Vagina (tissue), 2 donors: ENCODE measurements around the gene C12orf57. TPM values are rescaled to one million over a fixed set of nuclear protein-coding genes. Genes with fewer than 3 reads are reported as not detected.

Experiments
- DNase-seq, 2 donors: peaks; one replicate each; pipeline ENCODE4 v3.0.0-alpha.2; 2017; ENCODE audit errors: extremely low spot score in 2 of 2
- H3K27ac ChIP-seq: fragments of 200-600 bp; sonication (generic); one replicate; pipeline ENCODE4 v1.5.1; 2019
- H3K27me3 ChIP-seq: fragments of 200-600 bp; sonication (generic); one replicate; pipeline ENCODE4 v1.5.1; 2019
- H3K36me3 ChIP-seq, 2 donors: fragments of 200-600 bp; sonication (generic); one replicate each; pipeline ENCODE4 v1.5.1; 2017 to 2019
- H3K4me1 ChIP-seq: fragments of 200-600 bp; sonication (generic); one replicate; pipeline ENCODE4 v1.5.1; 2019
- H3K4me3 ChIP-seq, 2 donors: fragments of 200-600 bp; sonication (generic); 1 replicate in 1 of 2; 2 replicates in 1 of 2; pipeline ENCODE4 v1.5.1; 2016 to 2019
- H3K9me3 ChIP-seq: fragments of 200-600 bp; sonication (generic); one replicate; pipeline ENCODE4 v1.5.1; 2019
- POLR2A ChIP-seq, 2 donors: fragments of 450-650 bp; IDR thresholded peaks; one replicate each; pipeline ENCODE4 v1.6.1; 2017; ENCODE audit warnings: antibody characterized with exemption in 2 of 2, mild to moderate bottlenecking in 2 of 2, moderate library complexity in 2 of 2
- POLR2AphosphoS5 ChIP-seq, 2 donors: sonication (generic); formaldehyde crosslinking; IDR thresholded peaks; one replicate each; pipeline ENCODE4 v1.9.0; 2017; ENCODE audit warnings: antibody characterized with exemption in 2 of 2, mild to moderate bottlenecking in 2 of 2, low read depth in 1 of 2; ENCODE audit not compliant: insufficient read depth in 1 of 2
- intact Hi-C: fragments of 100-400 bp; cut with DNase I; formaldehyde crosslinking; loops from one replicate; pipeline ENCODE4 v1.15.1; 2023
- total RNA-seq: library from RNA; depleted of rRNA; stranded (reverse); fragments of >200 nt; gene quantifications from one replicate; pipeline ENCODE4 v1.2.3, GENCODE V29; 2016
- TF ChIP-seq, protein P1 (sequence below), 3 experiments: fragments of 450-650 bp in 2 of 3; fragments of 200-600 bp in 1 of 3; sonication (generic) in 1 of 3; IDR thresholded peaks; one replicate each; pipeline ENCODE4 v1.5.1; 2017 to 2019; ENCODE audit warnings: antibody characterized with exemption in 3 of 3, mild to moderate bottlenecking in 2 of 3, moderate library complexity in 2 of 3

The C12orf57 gene
- total RNA-seq, 1 donor from 2014 or later = 760 TPM

DNA sequence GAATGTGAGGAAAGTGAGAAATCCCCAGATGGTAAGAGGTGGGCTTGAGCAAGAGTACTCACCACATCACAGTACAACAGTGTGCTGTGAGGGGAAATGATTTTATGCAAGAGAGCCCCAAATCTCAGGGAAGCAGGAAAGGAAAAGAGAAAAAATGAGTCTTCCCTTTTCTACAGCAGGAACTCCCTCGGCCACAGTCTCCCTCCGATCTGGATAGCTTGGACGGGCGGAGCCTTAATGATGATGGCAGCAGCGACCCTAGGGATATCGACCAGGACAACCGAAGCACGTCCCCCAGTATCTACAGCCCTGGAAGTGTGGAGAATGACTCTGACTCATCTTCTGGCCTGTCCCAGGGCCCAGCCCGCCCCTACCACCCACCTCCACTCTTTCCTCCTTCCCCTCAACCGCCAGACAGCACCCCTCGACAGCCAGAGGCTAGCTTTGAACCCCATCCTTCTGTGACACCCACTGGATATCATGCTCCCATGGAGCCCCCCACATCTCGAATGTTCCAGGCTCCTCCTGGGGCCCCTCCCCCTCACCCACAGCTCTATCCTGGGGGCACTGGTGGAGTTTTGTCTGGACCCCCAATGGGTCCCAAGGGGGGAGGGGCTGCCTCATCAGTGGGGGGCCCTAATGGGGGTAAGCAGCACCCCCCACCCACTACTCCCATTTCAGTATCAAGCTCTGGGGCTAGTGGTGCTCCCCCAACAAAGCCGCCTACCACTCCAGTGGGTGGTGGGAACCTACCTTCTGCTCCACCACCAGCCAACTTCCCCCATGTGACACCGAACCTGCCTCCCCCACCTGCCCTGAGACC, 8.2 kb upstream of the C12orf57 start:
- Histone ChIP-seq H3K4me1 (peaks cover 67% of the 10 kb centered on the region), H3K9me3 (no peaks in the 10 kb centered on the region), H3K4me3 (no peak overlapping the region), H3K27me3 (no peaks in the 10 kb centered on the region), H3K36me3 (peaks cover 0 to 25% of the 10 kb centered on the region in 2 donors), H3K27ac (peak overlapping the region; percentile 34)
- DNase-seq = no peak
- intact Hi-C loops = no loop called here
- TF ChIP-seq POLR2AphosphoS5 (IDR thresholded peaks at IDR 0.05; ENCODE audit: insufficient read depth in 1 of 2, low read depth in 1 of 2) = no peak
- TF ChIP-seq POLR2A (IDR thresholded peaks at IDR 0.05) = no peak
- TF ChIP-seq, protein P1, sequence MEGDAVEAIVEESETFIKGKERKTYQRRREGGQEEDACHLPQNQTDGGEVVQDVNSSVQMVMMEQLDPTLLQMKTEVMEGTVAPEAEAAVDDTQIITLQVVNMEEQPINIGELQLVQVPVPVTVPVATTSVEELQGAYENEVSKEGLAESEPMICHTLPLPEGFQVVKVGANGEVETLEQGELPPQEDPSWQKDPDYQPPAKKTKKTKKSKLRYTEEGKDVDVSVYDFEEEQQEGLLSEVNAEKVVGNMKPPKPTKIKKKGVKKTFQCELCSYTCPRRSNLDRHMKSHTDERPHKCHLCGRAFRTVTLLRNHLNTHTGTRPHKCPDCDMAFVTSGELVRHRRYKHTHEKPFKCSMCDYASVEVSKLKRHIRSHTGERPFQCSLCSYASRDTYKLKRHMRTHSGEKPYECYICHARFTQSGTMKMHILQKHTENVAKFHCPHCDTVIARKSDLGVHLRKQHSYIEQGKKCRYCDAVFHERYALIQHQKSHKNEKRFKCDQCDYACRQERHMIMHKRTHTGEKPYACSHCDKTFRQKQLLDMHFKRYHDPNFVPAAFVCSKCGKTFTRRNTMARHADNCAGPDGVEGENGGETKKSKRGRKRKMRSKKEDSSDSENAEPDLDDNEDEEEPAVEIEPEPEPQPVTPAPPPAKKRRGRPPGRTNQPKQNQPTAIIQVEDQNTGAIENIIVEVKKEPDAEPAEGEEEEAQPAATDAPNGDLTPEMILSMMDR (IDR thresholded peaks at IDR 0.05) = no peak

DNA sequence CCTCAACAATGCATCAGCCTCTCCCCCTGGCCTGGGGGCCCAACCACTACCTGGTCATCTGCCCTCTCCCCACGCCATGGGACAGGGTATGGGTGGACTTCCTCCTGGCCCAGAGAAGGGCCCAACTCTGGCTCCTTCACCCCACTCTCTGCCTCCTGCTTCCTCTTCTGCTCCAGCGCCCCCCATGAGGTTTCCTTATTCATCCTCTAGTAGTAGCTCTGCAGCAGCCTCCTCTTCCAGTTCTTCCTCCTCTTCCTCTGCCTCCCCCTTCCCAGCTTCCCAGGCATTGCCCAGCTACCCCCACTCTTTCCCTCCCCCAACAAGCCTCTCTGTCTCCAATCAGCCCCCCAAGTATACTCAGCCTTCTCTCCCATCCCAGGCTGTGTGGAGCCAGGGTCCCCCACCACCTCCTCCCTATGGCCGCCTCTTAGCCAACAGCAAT, 7.6 kb upstream of the C12orf57 start:
- DNase-seq = no peak
- Histone ChIP-seq H3K9me3 (no peaks in the 10 kb centered on the region), H3K36me3 (peaks cover 0 to 25% of the 10 kb centered on the region in 2 donors), H3K27ac (peak overlapping the region; percentile 94), H3K4me1 (peaks cover 61% of the 10 kb centered on the region), H3K27me3 (no peaks in the 10 kb centered on the region), H3K4me3 (no peak overlapping the region)
- no peak for TF ChIP-seq POLR2AphosphoS5 (IDR thresholded peaks at IDR 0.05; ENCODE audit: insufficient read depth in 1 of 2, low read depth in 1 of 2)
- TF ChIP-seq POLR2A (IDR thresholded peaks at IDR 0.05) = no peak
- TF ChIP-seq, protein P1 (IDR thresholded peaks at IDR 0.05) = no peak
- intact Hi-C loops = no loop called here

DNA sequence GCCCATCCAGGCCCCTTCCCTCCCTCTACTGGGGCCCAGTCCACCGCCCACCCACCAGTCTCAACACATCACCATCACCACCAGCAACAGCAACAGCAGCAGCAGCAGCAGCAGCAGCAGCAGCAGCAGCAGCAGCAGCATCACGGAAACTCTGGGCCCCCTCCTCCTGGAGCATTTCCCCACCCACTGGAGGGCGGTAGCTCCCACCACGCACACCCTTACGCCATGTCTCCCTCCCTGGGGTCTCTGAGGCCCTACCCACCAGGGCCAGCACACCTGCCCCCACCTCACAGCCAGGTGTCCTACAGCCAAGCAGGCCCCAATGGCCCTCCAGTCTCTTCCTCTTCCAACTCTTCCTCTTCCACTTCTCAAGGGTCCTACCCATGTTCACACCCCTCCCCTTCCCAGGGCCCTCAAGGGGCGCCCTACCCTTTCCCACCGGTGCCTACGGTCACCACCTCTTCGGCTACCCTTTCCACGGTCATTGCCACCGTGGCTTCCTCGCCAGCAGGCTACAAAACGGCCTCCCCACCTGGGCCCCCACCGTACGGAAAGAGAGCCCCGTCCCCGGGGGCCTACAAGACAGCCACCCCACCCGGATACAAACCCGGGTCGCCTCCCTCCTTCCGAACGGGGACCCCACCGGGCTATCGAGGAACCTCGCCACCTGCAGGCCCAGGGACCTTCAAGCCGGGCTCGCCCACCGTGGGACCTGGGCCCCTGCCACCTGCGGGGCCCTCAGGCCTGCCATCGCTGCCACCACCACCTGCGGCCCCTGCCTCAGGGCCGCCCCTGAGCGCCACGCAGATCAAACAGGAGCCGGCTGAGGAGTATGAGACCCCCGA, 7.0 kb upstream of the C12orf57 start:
- Histone ChIP-seq H3K27me3 (no peaks in the 10 kb centered on the region), H3K36me3 (peaks cover 0 to 25% of the 10 kb centered on the region in 2 donors), H3K9me3 (no peaks in the 10 kb centered on the region), H3K27ac (peak overlapping the region; percentile 94), H3K4me3 (peak overlapping the region; percentile 58 to 59), H3K4me1 (peaks cover 54% of the 10 kb centered on the region)
- intact Hi-C loops = no loop called here
- TF ChIP-seq, protein P1 (IDR thresholded peaks at IDR 0.05) = no peak
- TF ChIP-seq POLR2AphosphoS5 (IDR thresholded peaks at IDR 0.05; ENCODE audit: insufficient read depth in 1 of 2, low read depth in 1 of 2) (no peak), POLR2A (IDR thresholded peaks at IDR 0.05) (no peak)
- DNase-seq = no peak

DNA sequence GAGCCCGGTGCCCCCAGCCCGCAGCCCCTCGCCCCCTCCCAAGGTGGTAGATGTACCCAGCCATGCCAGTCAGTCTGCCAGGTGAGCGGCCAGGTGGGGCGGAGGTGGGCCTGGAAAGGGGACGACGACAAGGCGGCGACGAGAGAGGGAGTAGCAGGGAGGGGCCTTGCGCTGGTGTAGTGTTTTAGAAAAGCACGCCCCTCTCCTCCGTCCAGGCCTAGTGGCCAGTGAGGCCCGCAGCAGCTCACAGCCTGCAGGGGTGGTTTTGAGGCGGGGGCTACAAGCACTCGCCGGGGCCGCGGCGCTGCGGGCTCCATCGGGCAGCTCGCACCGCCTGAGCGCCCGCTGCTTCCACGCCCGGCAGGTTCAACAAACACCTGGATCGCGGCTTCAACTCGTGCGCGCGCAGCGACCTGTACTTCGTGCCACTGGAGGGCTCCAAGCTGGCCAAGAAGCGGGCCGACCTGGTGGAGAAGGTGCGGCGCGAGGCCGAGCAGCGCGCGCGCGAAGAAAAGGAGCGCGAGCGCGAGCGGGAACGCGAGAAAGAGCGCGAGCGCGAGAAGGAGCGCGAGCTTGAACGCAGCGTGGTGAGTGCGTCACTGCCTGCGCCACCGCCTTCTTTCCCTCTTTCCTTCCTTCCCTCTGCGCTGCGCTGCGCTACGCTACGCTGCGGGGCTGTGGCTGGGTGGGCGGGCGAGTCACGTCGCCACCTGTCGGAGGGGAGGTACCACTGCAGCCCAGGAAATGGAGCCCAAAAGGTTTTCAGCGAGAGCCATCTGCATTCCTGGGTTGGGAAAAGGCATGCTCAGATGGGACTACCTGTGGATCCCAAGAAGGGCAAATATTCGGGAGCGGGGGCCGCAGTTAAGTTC, 6.1 kb upstream of the C12orf57 start:
- H3K36me3 ChIP-seq = peaks cover 0 to 25% of the 10 kb centered on the region in 2 donors
- peak in 1 of 2 donors; percentile 94 for DNase-seq
- TF ChIP-seq POLR2A (IDR thresholded peaks at IDR 0.05) = peak in 1 of 2 donors; percentile 43
- TF ChIP-seq, protein P1 (IDR thresholded peaks at IDR 0.05) = peak; percentile 84 to 94 (median 91)
- TF ChIP-seq POLR2AphosphoS5 (IDR thresholded peaks at IDR 0.05; ENCODE audit: insufficient read depth in 1 of 2, low read depth in 1 of 2) = peak; percentile 97 to 98
- H3K9me3 ChIP-seq = no peaks in the 10 kb centered on the region
- peaks cover 49% of the 10 kb centered on the region for H3K4me1 ChIP-seq
- peak overlapping the region; percentile 94 for H3K27ac ChIP-seq
- H3K27me3 ChIP-seq = no peaks in the 10 kb centered on the region
- intact Hi-C loops = no loop called here
- H3K4me3 ChIP-seq = peak overlapping the region; percentile 58 to 59
